Small intestine (tissue), 7 donors: ENCODE measurements around the gene CYB5B. TPM values are rescaled to one million over a fixed set of nuclear protein-coding genes. Genes with fewer than 3 reads are reported as not detected.

Source experiments
- DNase-seq, 2 donors: peaks; one replicate each; pipeline versions ENCODE4 v3.0.0 to v3.0.0-alpha.2; 2013
- FAIRE-seq: peaks from 2 replicates; lab custom pipeline; 2012; peaks lifted over from hg19 to GRCh38; lab: Jason Lieb, UNC
- H3K27ac ChIP-seq, 3 donors: one replicate each; pipeline ENCODE4 v1.5.1; 2013; ENCODE audit warnings: low read length in 2 of 3, mild to moderate bottlenecking in 2 of 3, control low read depth in 1 of 3, inconsistent platforms in 1 of 3, low read depth in 1 of 3, moderate library complexity in 1 of 3
- H3K27me3 ChIP-seq, 3 donors: one replicate each; pipeline ENCODE4 v1.6.1; 2013; ENCODE audit warnings: low read length in 3 of 3, inconsistent platforms in 1 of 3; ENCODE audit not compliant: control insufficient read depth in 3 of 3, insufficient read depth in 3 of 3
- H3K36me3 ChIP-seq, 3 donors: one replicate each; pipeline ENCODE4 v1.6.1; 2013; ENCODE audit warnings: low read length in 3 of 3, inconsistent platforms in 1 of 3, low read depth in 1 of 3, mild to moderate bottlenecking in 1 of 3, moderate library complexity in 1 of 3; ENCODE audit not compliant: control insufficient read depth in 3 of 3, insufficient read depth in 2 of 3
- H3K4me1 ChIP-seq, 3 donors: one replicate each; pipeline ENCODE4 v1.6.1; 2013; ENCODE audit warnings: low read length in 2 of 3, inconsistent platforms in 1 of 3, low read depth in 1 of 3, mild to moderate bottlenecking in 1 of 3, moderate library complexity in 1 of 3; ENCODE audit not compliant: control insufficient read depth in 3 of 3, insufficient read depth in 2 of 3
- H3K4me3 ChIP-seq, 3 donors: one replicate each; pipeline ENCODE4 v1.5.1; 2013; ENCODE audit warnings: low read length in 3 of 3, control low read depth in 1 of 3, inconsistent platforms in 1 of 3, low read depth in 1 of 3, mild to moderate bottlenecking in 1 of 3, moderate library complexity in 1 of 3
- H3K9me3 ChIP-seq, 2 donors: one replicate each; pipeline ENCODE4 v1.6.1; 2013; ENCODE audit warnings: low read depth in 1 of 2, low read length in 1 of 2; ENCODE audit not compliant: control insufficient read depth in 2 of 2, insufficient read depth in 1 of 2
- WGBS, 3 donors: extraction: QIAGEN DNeasy Blood & Tissue Kit; methylation state at CpG; one replicate each; pipeline ENCODE4 v1.1.7; 2013; 5-methylcytosine and 5-hydroxymethylcytosine counted together
- polyA plus RNA-seq, 4 donors: library from polyadenylated mRNA; stranded (reverse) in 3 of 4; unstranded in 1 of 4; fragments of 200-250 nt in 3 of 4; fragments of 120-200 nt in 1 of 4; gene quantifications; one replicate each; pipeline versions ENCODE4 v1.2.1 to v1.2.3, GENCODE V29; 2013
- donor health status: healthy with polysubstance abuse.
- donor health status: control.
- donor health status: control.
- donor health status: Bipolar disorder and iron deficiency.
- donor health status: healthy.

Gene CYB5B
- polyA plus RNA-seq, 4 donors = 85.4 to 102 (median 93.9) TPM

- Histone ChIP-seq H3K36me3 (no peaks in the 10 kb centered on the region), H3K27ac (no peak overlapping the region), H3K9me3 (no peaks in the 10 kb centered on the region), H3K27me3 (no peaks in the 10 kb centered on the region), H3K4me3 (no peak overlapping the region), H3K4me1 (peaks cover 0 to 2% (median 0%) of the 10 kb centered on the region in 3 donors)
- FAIRE-seq = no peak
- WGBS, 3 donors = 78 to 84% (median 81%) methylated on average over 5 of the region's 5 CpGs
- DNase-seq = no peak
These were observed 61.9 kb downstream of the CYB5B start for GRCh38 chr16:69486272-69486671.

GRCh38 chr16:69486724-69487123 is 62.3 kb downstream of the CYB5B start:
- Histone ChIP-seq H3K27me3 (no peaks in the 10 kb centered on the region), H3K4me1 (peaks cover 0 to 2% (median 0%) of the 10 kb centered on the region in 3 donors), H3K36me3 (no peaks in the 10 kb centered on the region), H3K4me3 (no peak overlapping the region), H3K9me3 (no peaks in the 10 kb centered on the region), H3K27ac (no peak overlapping the region)
- 53 to 81% (median 74%) methylated on average over 11 of the region's 11 CpGs for WGBS, 3 donors
- DNase-seq = no peak
- no peak for FAIRE-seq

GRCh38 chr16:69490707-69491324 is 66.4 kb downstream of the CYB5B start:
- Histone ChIP-seq H3K27me3 (no peaks in the 10 kb centered on the region), H3K9me3 (no peaks in the 10 kb centered on the region), H3K4me3 (no peak overlapping the region), H3K36me3 (no peaks in the 10 kb centered on the region), H3K4me1 (no peaks in the 10 kb centered on the region), H3K27ac (no peak overlapping the region)
- WGBS, 3 donors = 90 to 97% (median 93%) methylated on average over 9 of the region's 9 CpGs
- FAIRE-seq = no peak
- no peak for DNase-seq

- WGBS, 3 donors = 75 to 83% (median 75%) methylated on average over 4 of the region's 4 CpGs
These were observed 70.6 kb downstream of the CYB5B start for GRCh38 chr16:69494991-69495392.

GRCh38 chr16:69495821-69496220 is 71.4 kb downstream of the CYB5B start:
- FAIRE-seq (no peak), DNase-seq (no peak)
- Histone ChIP-seq H3K36me3 (no peaks in the 10 kb centered on the region), H3K27ac (no peak overlapping the region), H3K9me3 (no peaks in the 10 kb centered on the region), H3K27me3 (peaks cover 0 to 2% (median 0%) of the 10 kb centered on the region in 3 donors), H3K4me3 (no peak overlapping the region), H3K4me1 (no peaks in the 10 kb centered on the region)
- 76 to 81% (median 77%) methylated on average over 9 of the region's 9 CpGs for WGBS, 3 donors

More at GRCh38 chr16:69494991-69495392, 70.6 kb downstream of the CYB5B start:
- H3K27me3 ChIP-seq = no peaks in the 10 kb centered on the region
- no peak for DNase-seq
- no peaks in the 10 kb centered on the region for H3K36me3 ChIP-seq
- H3K4me1 ChIP-seq = no peaks in the 10 kb centered on the region
- no peak overlapping the region for H3K4me3 ChIP-seq
- no peak overlapping the region for H3K27ac ChIP-seq
- no peak for FAIRE-seq
- no peaks in the 10 kb centered on the region for H3K9me3 ChIP-seq

- H3K27ac ChIP-seq = no peak overlapping the region
- DNase-seq = no peak
- H3K36me3 ChIP-seq = no peaks in the 10 kb centered on the region
- H3K4me1 ChIP-seq = no peaks in the 10 kb centered on the region
- WGBS, 3 donors = 84 to 87% (median 87%) methylated on average over 4 of the region's 4 CpGs
- H3K9me3 ChIP-seq = no peaks in the 10 kb centered on the region
- FAIRE-seq = no peak
- H3K27me3 ChIP-seq = peaks cover 0 to 2% (median 0%) of the 10 kb centered on the region in 3 donors
- H3K4me3 ChIP-seq = no peak overlapping the region
These were observed 72.0 kb downstream of the CYB5B start for GRCh38 chr16:69496376-69496775.

- 71 to 79% (median 71%) methylated on average over 5 of the region's 5 CpGs for WGBS, 3 donors
- DNase-seq (no peak), FAIRE-seq (no peak)
- Histone ChIP-seq H3K4me3 (no peak overlapping the region), H3K36me3 (no peaks in the 10 kb centered on the region), H3K4me1 (no peaks in the 10 kb centered on the region), H3K9me3 (no peaks in the 10 kb centered on the region), H3K27ac (no peak overlapping the region), H3K27me3 (peaks cover 0 to 2% (median 0%) of the 10 kb centered on the region in 3 donors)
These were observed 72.5 kb downstream of the CYB5B start for GRCh38 chr16:69496896-69497295.

GRCh38 chr16:69497876-69498596 is 73.6 kb downstream of the CYB5B start:
- WGBS, 3 donors = 74 to 77% (median 75%) methylated on average over 16 of the region's 16 CpGs

More at GRCh38 chr16:69497876-69498596, 73.6 kb downstream of the CYB5B start:
- FAIRE-seq = no peak
- Histone ChIP-seq H3K4me3 (no peak overlapping the region), H3K27ac (no peak overlapping the region), H3K4me1 (no peaks in the 10 kb centered on the region), H3K27me3 (peaks cover 0 to 2% (median 0%) of the 10 kb centered on the region in 3 donors), H3K9me3 (no peaks in the 10 kb centered on the region), H3K36me3 (no peaks in the 10 kb centered on the region)
- no peak for DNase-seq
